PC-3 (cell line): ENCODE measurements around the gene MAP3K5. TPM values are rescaled to one million over a fixed set of nuclear protein-coding genes. Genes with fewer than 3 reads are reported as not detected.
A peak's percentile ranks its signal among the peaks of the same experiment; 100 is the strongest.

Experiments
- ATAC-seq: fragments of 200-7000 bp; cut with Tn5 transposase; 2 replicates; pipeline ENCODE4 v1.9.1; 2020; ENCODE audit warnings: mild to moderate bottlenecking, moderate library complexity
- BruUV-seq: library from RNA; stranded (reverse); fragments of 400-500 nt; replicated peaks from 2 replicates; lab custom pipeline; 2021; lab: Mats Ljungman, UMichigan
- CTCF ChIA-PET: fragments of 300-600 bp; sonication (Branson Sonifier 250); formaldehyde crosslinking; loops from one replicate; lab custom pipeline; 2022; ENCODE audit warnings: antibody characterized with exemption; lab: Charles Lee
- POLR2A ChIA-PET: fragments of 300-600 bp; sonication (Branson Sonifier 250); formaldehyde crosslinking; loops from one replicate; lab custom pipeline; 2022; ENCODE audit warnings: antibody characterized with exemption; ENCODE audit not compliant: unreplicated experiment; lab: Charles Lee
- DNase-seq: peaks from one replicate; pipeline ENCODE4 v3.0.0-alpha.2; 2015
- H2AFZ ChIP-seq: fragments of 300-600 bp; sonication (generic); 2 replicates; pipeline ENCODE4 v1.6.0; 2016; ENCODE audit warnings: antibody characterized with exemption, low read length
- H3F3A ChIP-seq: fragments of 300-600 bp; sonication (generic); one replicate; pipeline ENCODE4 v1.6.0; 2017; ENCODE audit warnings: antibody characterized with exemption, low read length, control low read depth, mild to moderate bottlenecking; ENCODE audit not compliant: unreplicated experiment
- H3K27ac ChIP-seq: fragments of 300-600 bp; sonication (generic); 2 replicates; pipeline ENCODE4 v1.5.1; 2016; ENCODE audit warnings: mild to moderate bottlenecking, low read length
- H3K27me3 ChIP-seq: fragments of 300-600 bp; sonication (generic); 2 replicates; pipeline ENCODE4 v1.6.1; 2016; ENCODE audit warnings: low read length, mixed read lengths
- H3K36me3 ChIP-seq: fragments of 300-600 bp; sonication (generic); 2 replicates; pipeline ENCODE4 v1.6.1; 2016; ENCODE audit warnings: low read depth, mixed run types, low read length, mixed read lengths
- H3K4me1 ChIP-seq: fragments of 300-600 bp; sonication (generic); 2 replicates; pipeline ENCODE4 v1.5.1; 2016; ENCODE audit warnings: low read length; ENCODE audit not compliant: insufficient read depth
- H3K4me2 ChIP-seq: fragments of 300-600 bp; sonication (generic); 2 replicates; pipeline ENCODE4 v1.6.0; 2016; ENCODE audit warnings: low read length
- H3K4me3 ChIP-seq: fragments of 300-600 bp; sonication (generic); 2 replicates; pipeline ENCODE4 v1.5.1; 2016; ENCODE audit warnings: mild to moderate bottlenecking, low read length, mixed read lengths
- H3K79me2 ChIP-seq: fragments of 300-600 bp; sonication (generic); 2 replicates; pipeline ENCODE4 v1.6.1; 2017; ENCODE audit warnings: low read length, mixed read lengths
- H3K9ac ChIP-seq: fragments of 300-600 bp; sonication (generic); 2 replicates; pipeline ENCODE4 v1.6.0; 2016; ENCODE audit warnings: mild to moderate bottlenecking, low read length
- H3K9me2 ChIP-seq: fragments of 300-600 bp; sonication (generic); replicated peaks from 2 replicates; pipeline ENCODE4 v1.6.1; 2016; ENCODE audit warnings: mixed run types, low read length, mixed read lengths
- H3K9me3 ChIP-seq: fragments of 300-600 bp; sonication (generic); 2 replicates; pipeline ENCODE4 v1.6.1; 2016; ENCODE audit warnings: low read length, mixed read lengths
- H4K20me1 ChIP-seq: fragments of 300-600 bp; sonication (generic); 2 replicates; pipeline ENCODE4 v1.6.1; 2016; ENCODE audit warnings: low read length, mixed read lengths
- EZH2 ChIP-seq: fragments of 300-600 bp; sonication (generic); IDR thresholded peaks from one replicate; pipeline ENCODE4 v1.6.1; 2017; ENCODE audit warnings: antibody characterized with exemption, mild to moderate bottlenecking, low read length; ENCODE audit not compliant: unreplicated experiment
- EZH2phosphoT487 ChIP-seq: fragments of 300-600 bp; sonication (generic); IDR thresholded peaks from 2 replicates; pipeline ENCODE4 v1.6.1; 2018; ENCODE audit warnings: mild to moderate bottlenecking, antibody characterized with exemption, low read length, borderline replicate concordance
- intact Hi-C: fragments of 100-400 bp; cut with micrococcal nuclease; formaldehyde crosslinking; loops from 2 replicates; pipeline ENCODE4 v1.9.0; 2023
- total RNA-seq: library from RNA; depleted of rRNA; stranded (reverse); fragments of >200 nt; gene quantifications from 2 replicates; pipeline ENCODE4 v1.2.3, GENCODE V29; 2014
- TF ChIP-seq, protein P1 (sequence below): fragments of 300-600 bp; sonication (generic); conservative IDR thresholded peaks from 2 replicates; pipeline ENCODE4 v1.5.1; 2017; ENCODE audit warnings: antibody characterized with exemption, low read depth, mild to moderate bottlenecking, low read length

The MAP3K5 gene
- total RNA-seq, 1 experiment from 2014 or later, result 4.3 TPM

DNA sequence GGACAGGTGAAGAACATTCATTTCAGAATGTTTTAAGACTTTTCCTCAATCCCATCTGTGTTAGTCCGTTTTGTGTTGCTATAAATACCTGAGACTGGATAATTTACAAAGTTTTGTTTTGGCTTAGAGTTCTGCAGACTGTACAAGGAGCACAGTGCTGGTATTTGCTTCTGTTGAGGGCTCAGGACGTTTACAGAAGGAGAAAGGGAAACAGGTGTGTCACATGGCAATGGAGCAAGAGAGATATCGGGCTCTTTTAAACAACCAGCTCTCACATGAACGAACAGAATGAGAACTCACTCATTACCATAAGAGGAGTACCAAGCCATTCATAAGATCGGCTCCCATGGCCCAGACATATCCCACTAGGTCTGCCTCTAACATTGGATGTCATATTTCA lies 258.8 kb downstream of the MAP3K5 start:
- Histone ChIP-seq H3K9me3 (no peaks in the 10 kb centered on the region), H3K4me2 (no peak overlapping the region), H2AFZ (no peak overlapping the region), H3F3A (no peaks in the 10 kb centered on the region), H3K36me3 (no peaks in the 10 kb centered on the region), H3K27me3 (no peaks in the 10 kb centered on the region), H3K79me2 (peaks cover 51% of the 10 kb centered on the region), H3K9me2 (no peaks in the 10 kb centered on the region), H3K27ac (no peak overlapping the region), H3K9ac (no peak overlapping the region), H3K4me3 (no peak overlapping the region), H3K4me1 (peaks cover 6% of the 10 kb centered on the region; the same call in 1 of the 2 replicates), H4K20me1 (no peaks in the 10 kb centered on the region)
- no peak for ATAC-seq
- DNase-seq, result no peak
- ChIA-PET POLR2A (no interaction called here), CTCF (no interaction called here)
- intact Hi-C loops, result no loop called here
- no TSS peak for BruUV-seq
- TF ChIP-seq, protein P1, sequence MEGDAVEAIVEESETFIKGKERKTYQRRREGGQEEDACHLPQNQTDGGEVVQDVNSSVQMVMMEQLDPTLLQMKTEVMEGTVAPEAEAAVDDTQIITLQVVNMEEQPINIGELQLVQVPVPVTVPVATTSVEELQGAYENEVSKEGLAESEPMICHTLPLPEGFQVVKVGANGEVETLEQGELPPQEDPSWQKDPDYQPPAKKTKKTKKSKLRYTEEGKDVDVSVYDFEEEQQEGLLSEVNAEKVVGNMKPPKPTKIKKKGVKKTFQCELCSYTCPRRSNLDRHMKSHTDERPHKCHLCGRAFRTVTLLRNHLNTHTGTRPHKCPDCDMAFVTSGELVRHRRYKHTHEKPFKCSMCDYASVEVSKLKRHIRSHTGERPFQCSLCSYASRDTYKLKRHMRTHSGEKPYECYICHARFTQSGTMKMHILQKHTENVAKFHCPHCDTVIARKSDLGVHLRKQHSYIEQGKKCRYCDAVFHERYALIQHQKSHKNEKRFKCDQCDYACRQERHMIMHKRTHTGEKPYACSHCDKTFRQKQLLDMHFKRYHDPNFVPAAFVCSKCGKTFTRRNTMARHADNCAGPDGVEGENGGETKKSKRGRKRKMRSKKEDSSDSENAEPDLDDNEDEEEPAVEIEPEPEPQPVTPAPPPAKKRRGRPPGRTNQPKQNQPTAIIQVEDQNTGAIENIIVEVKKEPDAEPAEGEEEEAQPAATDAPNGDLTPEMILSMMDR, result no peak
- TF ChIP-seq EZH2phosphoT487, result no peak

DNA sequence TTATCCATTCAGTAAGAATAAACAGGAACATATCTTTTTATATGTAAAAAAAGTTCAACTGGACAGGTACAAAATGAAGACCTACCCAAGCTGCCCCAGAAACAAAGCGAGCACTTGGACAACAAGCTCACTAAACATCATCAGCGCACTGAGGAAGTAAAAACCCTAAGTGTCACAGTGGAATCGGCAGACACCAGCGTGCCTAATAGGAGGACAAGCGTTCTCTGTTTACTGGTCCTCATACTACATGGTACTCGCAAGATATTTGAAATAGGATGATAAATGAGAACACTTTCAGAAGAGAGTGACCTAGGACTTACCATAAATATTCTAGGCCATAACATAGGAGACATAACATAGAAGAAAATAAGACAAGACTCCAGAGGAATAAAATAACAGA lies 260.2 kb downstream of the MAP3K5 start:
- Histone ChIP-seq H3K9me2 (no peaks in the 10 kb centered on the region), H3K4me3 (no peak overlapping the region), H3K9me3 (no peaks in the 10 kb centered on the region), H3K4me1 (peaks cover 15% of the 10 kb centered on the region; the same call in 1 of the 2 replicates), H3K36me3 (no peaks in the 10 kb centered on the region), H2AFZ (no peak overlapping the region), H3K27ac (no peak overlapping the region), H3K9ac (no peak overlapping the region), H3K4me2 (no peak overlapping the region), H4K20me1 (no peaks in the 10 kb centered on the region), H3F3A (no peaks in the 10 kb centered on the region), H3K79me2 (peaks cover 54% of the 10 kb centered on the region), H3K27me3 (no peaks in the 10 kb centered on the region)
- ChIA-PET POLR2A (no interaction called here), CTCF (no interaction called here)
- DNase-seq (no peak), ATAC-seq (no peak)
- TF ChIP-seq EZH2phosphoT487, result no peak
- TF ChIP-seq, protein P1, result no peak
- no peak for TF ChIP-seq EZH2
- no TSS peak for BruUV-seq
- intact Hi-C loops, result no loop called here

DNA sequence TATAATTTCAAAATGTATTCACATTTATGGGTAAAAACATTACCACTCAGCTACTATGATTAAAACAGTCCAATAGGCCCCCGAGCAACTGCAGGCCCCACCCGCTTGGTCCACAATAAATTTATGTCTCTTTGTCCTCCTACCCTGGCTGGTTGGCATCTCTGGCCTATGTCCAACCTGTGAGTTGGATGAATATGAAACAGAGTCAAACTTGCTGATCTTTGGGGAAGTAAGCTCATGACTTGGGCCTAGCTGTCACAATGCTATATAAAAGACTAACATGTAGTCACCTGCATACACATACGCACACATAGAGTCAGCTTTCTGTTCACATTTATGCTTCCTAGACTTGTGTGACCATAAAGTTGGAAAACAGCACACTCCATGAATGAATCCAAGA lies 262.6 kb downstream of the MAP3K5 start:
- Histone ChIP-seq H4K20me1 (no peaks in the 10 kb centered on the region), H3K9me2 (no peaks in the 10 kb centered on the region), H3K27ac (0 out of 2 replicates have a peak overlapping the region, but pooled peaks have one; percentile 31), H3K4me2 (no peak overlapping the region), H3K4me1 (peaks cover 21% of the 10 kb centered on the region), H2AFZ (no peak overlapping the region), H3K9me3 (no peaks in the 10 kb centered on the region), H3K79me2 (peaks cover 52% of the 10 kb centered on the region), H3K4me3 (no peak overlapping the region), H3K27me3 (no peaks in the 10 kb centered on the region), H3F3A (no peaks in the 10 kb centered on the region), H3K9ac (no peak overlapping the region), H3K36me3 (no peaks in the 10 kb centered on the region)
- DNase-seq, result no peak
- ATAC-seq, result no peak
- TF ChIP-seq, protein P1, result no peak
- TF ChIP-seq EZH2phosphoT487 (no peak), EZH2 (no peak)
- POLR2A ChIA-PET, result interaction anchor here (0.6 kb wide), 1 partner anchor 16 kb away, joined by 6 read pairs; no protein-coding TSS in a partner anchor
- BruUV-seq, result no TSS peak
- CTCF ChIA-PET, result interaction anchor here (0.6 kb wide), 1 partner anchor 19 kb away, joined by 5 read pairs; no protein-coding TSS in a partner anchor
- intact Hi-C loops, result no loop called here
